Measurements from ENCODE around the gene ARHGAP40. TPM values are rescaled to one million over a fixed set of nuclear protein-coding genes. Genes with fewer than 3 reads are reported as not detected.

Gene ARHGAP40
- not detected for polyA plus RNA-seq (ENCODE audit: low read depth in 6 of 6)

GRCh38 chr20:38601216-38602184, at the start of gene ARHGAP40:
ARHGAP40 (plus strand) TSS chr20:38601809.
- ATAC-seq (ENCODE audit: low read depth in 2 of 2), result peak; percentile 52 to 53

GRCh38 chr20:38554986-38555385, 46.6 kb upstream of the ARHGAP40 start:
- H3K27ac Mint-ChIP-seq, result no peak overlapping the region
- peaks cover 21 to 26% of the 10 kb centered on the region in 2 donors for H3K36me3 Mint-ChIP-seq
- H3K4me1 Mint-ChIP-seq, result no peaks in the 10 kb centered on the region

More at GRCh38 chr20:38601216-38602184, at the start of gene ARHGAP40:
- no peaks in the 10 kb centered on the region for H3K36me3 Mint-ChIP-seq
- no peak for DNase-seq
- H3K27me3 Mint-ChIP-seq, result peaks cover 64 to 82% (median 68%) of the 10 kb centered on the region in 3 donors
- H3K9me3 Mint-ChIP-seq, result peaks cover 0 to 2% (median 0%) of the 10 kb centered on the region in 7 donors
- H3K4me3 Mint-ChIP-seq, result peak within 1 kb of the TSS in 3 of 8 donors; percentile 3 to 69 (median 5)
- peaks cover 5 to 8% (median 6%) of the 10 kb centered on the region in 3 donors for H3K4me1 Mint-ChIP-seq
- no peak within 1 kb of the TSS for H3K27ac Mint-ChIP-seq

GRCh38 chr20:38555395-38555794, 46.2 kb upstream of the ARHGAP40 start:
- H3K4me3 Mint-ChIP-seq, result no peak overlapping the region
- H3K4me1 Mint-ChIP-seq, result no peaks in the 10 kb centered on the region
- H3K36me3 Mint-ChIP-seq, result peaks cover 25 to 26% of the 10 kb centered on the region in 2 donors
- no peaks in the 10 kb centered on the region for H3K27me3 Mint-ChIP-seq
- no peak for DNase-seq
- no peak for ATAC-seq (ENCODE audit: low read depth in 2 of 2)
- H3K27ac Mint-ChIP-seq, result no peak overlapping the region
- no peaks in the 10 kb centered on the region for H3K9me3 Mint-ChIP-seq

More at GRCh38 chr20:38554986-38555385, 46.6 kb upstream of the ARHGAP40 start:
- no peaks in the 10 kb centered on the region for H3K9me3 Mint-ChIP-seq
- H3K27me3 Mint-ChIP-seq, result no peaks in the 10 kb centered on the region
- no peak overlapping the region for H3K4me3 Mint-ChIP-seq
- no peak for DNase-seq
- ATAC-seq (ENCODE audit: low read depth in 2 of 2), result no peak

- no peak for ATAC-seq (ENCODE audit: low read depth in 2 of 2)
- peaks cover 26 to 27% of the 10 kb centered on the region in 2 donors for H3K36me3 Mint-ChIP-seq
Observed at GRCh38 chr20:38557174-38557573, 44.4 kb upstream of the ARHGAP40 start.

GRCh38 chr20:38558596-38559360, 42.8 kb upstream of the ARHGAP40 start:
- Mint-ChIP-seq H3K27ac (peak overlapping the region in 1 of 6 donors; percentile 61), H3K4me3 (no peak overlapping the region), H3K4me1 (no peaks in the 10 kb centered on the region), H3K36me3 (peaks cover 25 to 27% of the 10 kb centered on the region in 2 donors), H3K9me3 (no peaks in the 10 kb centered on the region), H3K27me3 (no peaks in the 10 kb centered on the region)
- ATAC-seq (ENCODE audit: low read depth in 2 of 2) (no peak), DNase-seq (no peak)

More at GRCh38 chr20:38557174-38557573, 44.4 kb upstream of the ARHGAP40 start:
- no peaks in the 10 kb centered on the region for H3K27me3 Mint-ChIP-seq
- H3K4me1 Mint-ChIP-seq, result no peaks in the 10 kb centered on the region
- DNase-seq, result no peak
- H3K9me3 Mint-ChIP-seq, result no peaks in the 10 kb centered on the region
- no peak overlapping the region for H3K4me3 Mint-ChIP-seq
- H3K27ac Mint-ChIP-seq, result no peak overlapping the region

GRCh38 chr20:38559764-38560163, 41.8 kb upstream of the ARHGAP40 start:
- no peaks in the 10 kb centered on the region for H3K4me1 Mint-ChIP-seq
- DNase-seq (no peak), ATAC-seq (ENCODE audit: low read depth in 2 of 2) (no peak)
- H3K4me3 Mint-ChIP-seq, result no peak overlapping the region
- peak overlapping the region in 2 of 6 donors; percentile 54 to 64 for H3K27ac Mint-ChIP-seq
- H3K27me3 Mint-ChIP-seq, result no peaks in the 10 kb centered on the region
- no peaks in the 10 kb centered on the region for H3K9me3 Mint-ChIP-seq
- peaks cover 15 to 27% of the 10 kb centered on the region in 2 donors for H3K36me3 Mint-ChIP-seq

- no peak for DNase-seq
- Mint-ChIP-seq H3K9me3 (no peaks in the 10 kb centered on the region), H3K4me3 (no peak overlapping the region), H3K4me1 (no peaks in the 10 kb centered on the region), H3K36me3 (peaks cover 8 to 23% of the 10 kb centered on the region in 2 donors), H3K27me3 (no peaks in the 10 kb centered on the region), H3K27ac (peak overlapping the region in 1 of 6 donors; percentile 9)
- no peak for ATAC-seq (ENCODE audit: low read depth in 2 of 2)
Observed at GRCh38 chr20:38563802-38564431, 37.7 kb upstream of the ARHGAP40 start.

GRCh38 chr20:38564680-38565079, 36.9 kb upstream of the ARHGAP40 start:
- DNase-seq, result no peak
- Mint-ChIP-seq H3K36me3 (peaks cover under 1 to 16% of the 10 kb centered on the region in 2 donors), H3K4me1 (no peaks in the 10 kb centered on the region), H3K4me3 (peak overlapping the region in 1 of 8 donors; percentile 80), H3K27ac (peak overlapping the region in 1 of 6 donors; percentile 95), H3K9me3 (no peaks in the 10 kb centered on the region), H3K27me3 (no peaks in the 10 kb centered on the region)
- no peak for ATAC-seq (ENCODE audit: low read depth in 2 of 2)

- no peaks in the 10 kb centered on the region for H3K27me3 Mint-ChIP-seq
- peak overlapping the region in 2 of 6 donors; percentile 39 to 56 for H3K27ac Mint-ChIP-seq
- H3K4me3 Mint-ChIP-seq, result no peak overlapping the region
- DNase-seq (no peak), ATAC-seq (ENCODE audit: low read depth in 2 of 2) (no peak)
- peaks cover under 1 to 6% of the 10 kb centered on the region in 2 donors for H3K36me3 Mint-ChIP-seq
- no peaks in the 10 kb centered on the region for H3K4me1 Mint-ChIP-seq
- H3K9me3 Mint-ChIP-seq, result no peaks in the 10 kb centered on the region
Observed at GRCh38 chr20:38566036-38566598, 35.5 kb upstream of the ARHGAP40 start.

GRCh38 chr20:38569747-38570525, 31.7 kb upstream of the ARHGAP40 start:
- H3K9me3 Mint-ChIP-seq, result no peaks in the 10 kb centered on the region
- H3K36me3 Mint-ChIP-seq, result peaks cover 4 to 6% of the 10 kb centered on the region in 2 donors
- no peaks in the 10 kb centered on the region for H3K27me3 Mint-ChIP-seq
- H3K27ac Mint-ChIP-seq, result peak overlapping the region in 1 of 6 donors; percentile 13
- no peaks in the 10 kb centered on the region for H3K4me1 Mint-ChIP-seq
- no peak overlapping the region for H3K4me3 Mint-ChIP-seq
- ATAC-seq (ENCODE audit: low read depth in 2 of 2) (no peak), DNase-seq (no peak)

GRCh38 chr20:38573413-38573812, 28.2 kb upstream of the ARHGAP40 start:
- DNase-seq (no peak), ATAC-seq (ENCODE audit: low read depth in 2 of 2) (no peak)
- Mint-ChIP-seq H3K4me1 (no peaks in the 10 kb centered on the region), H3K4me3 (no peak overlapping the region), H3K9me3 (no peaks in the 10 kb centered on the region), H3K27ac (peak overlapping the region in 1 of 6 donors; percentile 12), H3K36me3 (peaks cover 0 to 13% of the 10 kb centered on the region in 2 donors), H3K27me3 (no peaks in the 10 kb centered on the region)

- Mint-ChIP-seq H3K9me3 (no peaks in the 10 kb centered on the region), H3K36me3 (peaks cover 0 to 9% of the 10 kb centered on the region in 2 donors), H3K27me3 (no peaks in the 10 kb centered on the region), H3K4me3 (no peak overlapping the region), H3K27ac (peak overlapping the region in 4 of 6 donors; percentile 27 to 76 (median 50)), H3K4me1 (peaks cover 0 to 3% (median 0%) of the 10 kb centered on the region in 3 donors)
- DNase-seq, result no peak
- ATAC-seq (ENCODE audit: low read depth in 2 of 2), result no peak
Observed at GRCh38 chr20:38579219-38579910, 22.2 kb upstream of the ARHGAP40 start.

All from naive B cell (primary cell).